Measurements from ENCODE around the gene KANK2. TPM values are rescaled to one million over a fixed set of nuclear protein-coding genes. Genes with fewer than 3 reads are reported as not detected.

KANK2 gene
- total and polyA plus RNA-seq, 2 experiments from 2014 or later = 15.9 to 65.4 TPM

GRCh38 chr19:11166281-11167142 lies 30.8 kb downstream of the KANK2 start:
- H3K4me3 ChIP-seq = no peak overlapping the region
- H3K36me3 ChIP-seq (ENCODE audit: insufficient read depth) = 0 out of 2 replicates have a peak, but pooled peaks cover 8% of the 10 kb centered on the region
- H2AFZ ChIP-seq = no peak overlapping the region
- Mint-ChIP-seq H3K9me3 (no peaks in the 10 kb centered on the region), H3K27me3 (ENCODE audit: insufficient read depth, low read depth, poor library complexity) (no peaks in the 10 kb centered on the region), H3K27ac (no peak overlapping the region), H3K4me3 (no peak overlapping the region), H3K4me1 (no peaks in the 10 kb centered on the region), H3K36me3 (ENCODE audit: low read depth) (peaks cover 28% of the 10 kb centered on the region)
- no peaks in the 10 kb centered on the region; the same call in 1 of the 2 replicates for H4K20me1 ChIP-seq (replicated peaks; ENCODE audit: insufficient read depth)
- no peaks in the 10 kb centered on the region for H3K27me3 ChIP-seq (ENCODE audit: insufficient read depth)
- TF ChIP-seq NANOG (IDR thresholded peaks at IDR 0.05; ENCODE audit: borderline replicate concordance) (no peak), STAT1 (IDR thresholded peaks at IDR 0.05; ENCODE audit: unreplicated experiment) (no peak), ZNF114 (CRISPR knock-in tag; IDR thresholded peaks at IDR 0.05) (no peak), ZNF462 (CRISPR knock-in tag; IDR thresholded peaks at IDR 0.05) (no peak), CREB1 (CRISPR knock-in tag; IDR thresholded peaks at IDR 0.05; ENCODE audit: low read depth) (no peak), JUNB (IDR thresholded peaks at IDR 0.05; ENCODE audit: unreplicated experiment) (no peak), POLR2AphosphoS5 (IDR thresholded peaks at IDR 0.05; ENCODE audit: low read depth) (no peak), EZH2phosphoT487 (IDR thresholded peaks at IDR 0.05; ENCODE audit: unreplicated experiment) (no peak), ETS1 (IDR thresholded peaks at IDR 0.05) (no peak), ZNF331 (CRISPR knock-in tag; IDR thresholded peaks at IDR 0.05; ENCODE audit: low read depth) (no peak), REST (IDR thresholded peaks at IDR 0.05; ENCODE audit: unreplicated experiment) (no peak), EZH2 (IDR thresholded peaks at IDR 0.05; ENCODE audit: low read depth, unreplicated experiment) (no peak)
- TF ChIP-seq, protein P1, sequence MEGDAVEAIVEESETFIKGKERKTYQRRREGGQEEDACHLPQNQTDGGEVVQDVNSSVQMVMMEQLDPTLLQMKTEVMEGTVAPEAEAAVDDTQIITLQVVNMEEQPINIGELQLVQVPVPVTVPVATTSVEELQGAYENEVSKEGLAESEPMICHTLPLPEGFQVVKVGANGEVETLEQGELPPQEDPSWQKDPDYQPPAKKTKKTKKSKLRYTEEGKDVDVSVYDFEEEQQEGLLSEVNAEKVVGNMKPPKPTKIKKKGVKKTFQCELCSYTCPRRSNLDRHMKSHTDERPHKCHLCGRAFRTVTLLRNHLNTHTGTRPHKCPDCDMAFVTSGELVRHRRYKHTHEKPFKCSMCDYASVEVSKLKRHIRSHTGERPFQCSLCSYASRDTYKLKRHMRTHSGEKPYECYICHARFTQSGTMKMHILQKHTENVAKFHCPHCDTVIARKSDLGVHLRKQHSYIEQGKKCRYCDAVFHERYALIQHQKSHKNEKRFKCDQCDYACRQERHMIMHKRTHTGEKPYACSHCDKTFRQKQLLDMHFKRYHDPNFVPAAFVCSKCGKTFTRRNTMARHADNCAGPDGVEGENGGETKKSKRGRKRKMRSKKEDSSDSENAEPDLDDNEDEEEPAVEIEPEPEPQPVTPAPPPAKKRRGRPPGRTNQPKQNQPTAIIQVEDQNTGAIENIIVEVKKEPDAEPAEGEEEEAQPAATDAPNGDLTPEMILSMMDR (conservative IDR thresholded peaks at IDR 0.05; ENCODE audit: low read depth in 2 of 2) = no peak
- H3K79me2 ChIP-seq (replicated peaks; ENCODE audit: insufficient read depth) = no peaks in the 10 kb centered on the region
- H3K4me2 ChIP-seq = no peak overlapping the region
- DNase-seq (ENCODE audit: low spot score) = no peak
- no peak overlapping the region for H3K27ac ChIP-seq (ENCODE audit: low read depth)
- peaks cover 9% of the 10 kb centered on the region; the same call in 1 of the 2 replicates for H3F3A ChIP-seq (replicated peaks; ENCODE audit: low read depth)
- H3K9me2 ChIP-seq (ENCODE audit: insufficient read depth) = no peaks in the 10 kb centered on the region
- no peaks in the 10 kb centered on the region for H3K4me1 ChIP-seq (ENCODE audit: insufficient read depth)
- no peak for ATAC-seq

All from GM23338 (cell line).